COLO829 (cell line): ENCODE measurements around the gene MAP3K5.

Experiments
- DNase-seq: peaks from one replicate; pipeline ENCODE4 v3.0.0; 2012; ENCODE audit warnings: low spot score

Gene MAP3K5

DNA sequence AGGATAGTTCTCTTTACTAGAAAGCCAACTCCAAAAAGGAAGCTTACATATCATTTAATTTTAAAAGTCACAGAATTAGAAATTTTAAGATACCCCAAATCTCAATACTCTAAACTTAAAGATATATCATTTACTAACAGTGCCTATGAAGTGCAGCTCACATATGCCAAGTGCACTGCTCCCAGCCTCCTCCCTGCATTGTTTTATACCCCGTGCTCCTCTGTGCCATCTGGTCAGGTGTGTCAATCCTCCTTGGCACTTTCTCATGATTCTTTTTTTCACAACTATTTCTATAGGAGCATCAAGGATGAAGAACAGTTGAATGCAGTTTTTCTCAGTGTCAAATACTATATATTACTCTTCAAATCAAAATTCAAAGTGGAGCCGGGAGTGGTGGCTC, 250.9 kb downstream of the MAP3K5 start:
- no peak for DNase-seq

DNA sequence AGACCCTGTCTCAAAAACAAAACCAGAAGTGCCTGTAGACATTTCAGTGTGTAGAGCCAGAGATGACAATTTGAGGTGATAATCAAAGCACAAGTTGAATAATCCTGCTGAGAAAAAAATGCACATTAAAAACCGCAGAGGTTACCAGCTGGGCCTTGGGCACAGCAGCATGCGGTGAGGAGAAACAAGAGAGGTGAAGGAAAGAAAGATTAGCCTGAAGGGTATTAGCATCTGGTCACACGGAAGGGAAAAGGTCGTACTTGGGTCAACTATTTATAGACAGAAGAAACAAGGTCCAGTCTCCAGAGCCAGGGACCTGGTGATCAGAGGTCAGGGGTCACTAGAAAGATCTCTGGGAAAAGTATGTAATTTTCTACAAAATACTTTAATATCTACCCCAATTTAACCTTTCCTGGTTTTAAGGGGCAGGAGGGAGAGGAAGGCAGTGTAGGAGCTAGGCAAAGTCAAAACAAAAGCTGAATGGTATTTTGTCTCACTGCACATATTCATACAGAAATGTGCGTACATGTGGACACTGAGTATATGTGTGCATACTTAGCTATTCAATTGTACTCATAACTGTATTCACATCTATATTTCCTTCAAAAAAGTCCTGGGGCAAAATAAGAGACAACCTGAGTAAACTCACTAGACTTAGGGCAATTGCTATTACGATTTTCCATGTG, 252.2 kb downstream of the MAP3K5 start:
- no peak for DNase-seq

DNA sequence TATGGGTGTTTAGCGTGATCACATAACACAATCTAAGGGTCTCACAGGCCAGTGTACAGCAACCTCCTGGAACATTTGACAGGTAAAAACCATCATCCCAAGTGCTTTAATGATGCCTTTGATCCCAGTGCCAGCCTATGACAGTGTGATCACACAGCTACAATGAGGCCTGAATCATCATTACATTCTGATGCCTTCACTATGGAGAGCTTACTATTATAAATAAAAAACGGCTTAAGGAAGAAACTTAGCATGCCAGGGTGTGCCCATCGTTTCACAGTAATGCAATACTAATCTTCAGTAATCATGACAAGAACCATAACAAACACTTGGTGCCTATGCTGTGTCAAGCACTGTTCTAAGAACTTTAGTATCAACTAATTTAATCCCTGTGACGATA, 253.4 kb downstream of the MAP3K5 start:
- DNase-seq, result no peak

DNA sequence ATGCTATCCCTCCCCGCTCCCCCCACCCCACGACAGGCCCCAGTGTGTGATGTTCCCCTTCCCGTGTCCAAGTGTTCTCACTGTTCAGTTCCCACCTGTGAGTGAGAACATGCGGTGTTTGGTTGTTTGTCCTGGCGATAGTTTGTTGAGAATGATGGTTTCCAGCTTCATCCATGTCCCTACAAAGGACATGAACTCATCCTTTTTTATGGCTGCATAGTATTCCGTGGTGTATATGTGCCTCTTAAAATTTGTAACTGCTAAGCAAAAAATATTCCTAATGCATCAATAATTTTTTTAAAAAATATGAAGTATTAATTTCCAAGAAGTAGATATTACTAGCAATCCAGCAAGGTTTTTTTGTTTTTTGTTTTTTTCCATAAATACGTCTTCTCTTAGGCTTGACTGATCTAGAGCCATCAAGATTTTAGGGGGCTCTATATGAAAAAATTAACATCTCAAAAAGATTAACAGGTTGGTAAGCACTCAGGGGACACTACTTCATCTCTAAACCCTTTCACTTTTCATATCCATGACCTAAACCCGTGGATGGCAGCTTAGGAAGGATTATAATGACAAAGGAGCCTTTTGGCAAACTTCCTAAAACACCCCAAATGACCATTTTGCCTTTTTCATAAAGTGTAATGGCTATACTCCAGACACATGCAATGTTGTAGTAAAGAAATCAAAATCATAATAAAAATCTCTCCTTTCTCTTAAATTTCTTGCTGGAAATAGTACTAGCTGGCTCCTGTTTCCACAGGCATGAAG, 256.2 kb downstream of the MAP3K5 start:
- DNase-seq, result no peak

- no peak for DNase-seq
These were observed 257.1 kb downstream of the MAP3K5 start for GRCh38 chr6:136535017-136535765.

- no peak for DNase-seq
These were observed 258.0 kb downstream of the MAP3K5 start for GRCh38 chr6:136534268-136534667.

GRCh38 chr6:136533487-136533886, 258.8 kb downstream of the MAP3K5 start:
- no peak for DNase-seq

- DNase-seq, result no peak
These were observed 260.2 kb downstream of the MAP3K5 start for GRCh38 chr6:136532030-136532429.

DNA sequence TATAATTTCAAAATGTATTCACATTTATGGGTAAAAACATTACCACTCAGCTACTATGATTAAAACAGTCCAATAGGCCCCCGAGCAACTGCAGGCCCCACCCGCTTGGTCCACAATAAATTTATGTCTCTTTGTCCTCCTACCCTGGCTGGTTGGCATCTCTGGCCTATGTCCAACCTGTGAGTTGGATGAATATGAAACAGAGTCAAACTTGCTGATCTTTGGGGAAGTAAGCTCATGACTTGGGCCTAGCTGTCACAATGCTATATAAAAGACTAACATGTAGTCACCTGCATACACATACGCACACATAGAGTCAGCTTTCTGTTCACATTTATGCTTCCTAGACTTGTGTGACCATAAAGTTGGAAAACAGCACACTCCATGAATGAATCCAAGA, 262.6 kb downstream of the MAP3K5 start:
- DNase-seq, result no peak

- DNase-seq, result no peak
These were observed 263.8 kb downstream of the MAP3K5 start for GRCh38 chr6:136528477-136528876.

- no peak for DNase-seq
These were observed 264.4 kb downstream of the MAP3K5 start for GRCh38 chr6:136527831-136528230.

DNA sequence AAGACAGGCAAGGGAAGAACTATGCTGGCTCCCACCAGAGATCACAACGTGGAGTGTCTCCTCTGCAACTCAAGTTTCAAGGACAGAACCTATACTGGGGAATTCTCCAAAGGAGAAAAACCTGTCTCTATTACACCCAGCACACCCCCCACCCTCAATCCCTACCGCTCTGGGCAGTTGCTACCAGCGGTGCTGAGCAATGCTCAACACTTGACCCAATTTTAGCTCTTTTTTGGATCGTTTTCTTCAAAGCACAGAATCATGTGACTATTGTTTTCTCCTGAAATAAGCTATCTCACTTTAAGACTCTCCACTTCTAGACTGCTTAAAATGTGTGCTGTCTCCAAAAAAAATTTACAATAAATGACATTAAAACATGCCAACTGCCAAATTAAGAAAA, 265.3 kb downstream of the MAP3K5 start:
- no peak for DNase-seq

DNA sequence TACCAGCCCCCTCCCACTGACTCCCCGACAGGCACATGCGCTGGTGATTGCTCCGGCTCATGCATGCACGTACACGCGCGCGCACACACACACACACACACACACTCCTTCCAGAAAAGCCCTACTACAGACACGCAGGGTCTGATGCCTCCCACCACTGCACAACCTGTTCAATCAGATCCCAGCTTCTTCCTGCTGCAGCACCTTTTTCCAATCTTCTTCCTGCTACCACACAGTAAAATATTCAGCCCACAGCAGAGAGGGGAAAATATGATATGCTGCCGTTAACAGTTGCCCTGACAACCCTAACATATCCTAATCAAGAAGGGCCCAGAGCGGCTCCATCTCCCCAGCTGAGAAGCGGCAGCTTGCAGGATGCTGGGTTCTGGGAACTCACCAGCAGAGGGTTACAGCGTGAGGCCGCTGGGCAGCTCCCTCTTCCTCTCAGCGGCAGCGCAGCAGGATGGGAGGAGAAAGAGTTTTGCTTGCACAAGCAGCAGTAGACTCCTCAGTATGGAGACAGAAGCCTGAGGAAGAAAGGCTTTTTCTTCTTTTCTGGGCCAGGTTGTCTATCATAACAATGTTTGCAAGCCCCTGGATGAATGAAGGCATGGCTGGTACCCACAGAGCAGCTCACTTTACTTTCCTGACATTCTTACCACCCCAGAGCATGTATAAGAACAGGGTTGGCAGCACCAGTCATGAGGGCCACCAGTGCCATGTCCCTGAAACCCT, 265.9 kb downstream of the MAP3K5 start:
- DNase-seq, result no peak

- DNase-seq, result no peak
These were observed 266.6 kb downstream of the MAP3K5 start for GRCh38 chr6:136525586-136526195.

DNA sequence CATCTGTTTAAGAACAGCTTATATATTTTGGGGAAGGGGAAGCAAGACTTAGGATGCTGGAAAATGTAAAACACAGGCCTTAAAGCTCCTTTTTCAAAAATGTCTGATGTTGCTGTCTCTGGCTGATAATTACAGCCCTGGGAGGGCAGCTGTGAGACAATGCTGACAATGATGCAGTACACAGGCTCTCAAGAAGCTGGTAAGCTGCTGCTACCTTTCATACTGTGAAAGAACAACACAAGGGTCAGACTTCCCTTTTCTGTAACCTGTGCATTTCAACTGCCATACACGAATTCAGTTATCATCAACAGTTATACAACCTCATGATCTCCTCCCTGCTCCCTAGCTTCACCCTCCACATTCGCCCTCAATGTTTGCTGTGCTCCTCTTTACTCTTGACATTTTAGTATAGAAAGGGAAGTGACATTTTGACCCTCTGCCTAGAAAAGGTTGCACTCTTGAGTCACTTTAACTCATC, 267.3 kb downstream of the MAP3K5 start:
- DNase-seq, result no peak

- DNase-seq, result no peak
These were observed 267.8 kb downstream of the MAP3K5 start for GRCh38 chr6:136524339-136524935.

- DNase-seq, result no peak
These were observed 269.1 kb downstream of the MAP3K5 start for GRCh38 chr6:136523196-136523595.

DNA sequence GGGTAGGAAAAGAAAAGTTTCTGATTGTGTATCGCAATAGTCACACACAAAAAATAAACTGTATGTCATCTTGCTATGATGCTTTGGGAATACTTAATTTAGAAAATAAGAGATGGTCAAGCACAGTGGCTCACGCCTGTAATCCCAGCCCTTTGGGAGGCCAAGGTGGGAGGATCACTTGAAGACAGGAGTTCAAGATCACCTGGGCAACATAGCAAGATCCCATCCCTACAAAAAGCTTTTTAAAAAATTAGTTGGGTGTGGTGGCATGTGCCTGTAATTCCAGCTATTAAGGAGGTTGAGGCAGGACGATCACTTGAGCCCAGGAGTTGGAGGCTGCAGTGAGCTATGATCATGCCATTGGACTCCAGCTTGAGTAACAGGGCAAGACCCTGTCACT, 269.6 kb downstream of the MAP3K5 start:
- no peak for DNase-seq

DNA sequence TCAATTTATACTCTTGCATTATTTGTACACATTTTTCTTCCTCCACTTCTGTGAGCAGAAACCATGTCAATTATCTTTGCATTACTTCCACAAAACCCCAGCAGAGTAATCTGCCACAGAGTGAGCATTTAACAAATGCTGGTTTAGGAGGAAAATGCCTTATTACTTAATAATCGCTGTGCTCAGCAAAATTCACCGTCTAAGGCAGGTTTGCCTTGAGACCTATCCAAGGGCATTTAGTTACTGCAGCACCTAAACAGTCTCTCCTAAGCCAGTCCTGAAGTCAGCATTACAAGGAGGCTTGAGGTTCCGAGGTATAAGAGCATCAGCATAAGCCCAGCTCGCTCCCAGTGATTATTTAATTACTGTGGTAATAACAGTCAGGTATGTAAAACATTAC, 270.4 kb downstream of the MAP3K5 start:
- DNase-seq, result no peak

DNA sequence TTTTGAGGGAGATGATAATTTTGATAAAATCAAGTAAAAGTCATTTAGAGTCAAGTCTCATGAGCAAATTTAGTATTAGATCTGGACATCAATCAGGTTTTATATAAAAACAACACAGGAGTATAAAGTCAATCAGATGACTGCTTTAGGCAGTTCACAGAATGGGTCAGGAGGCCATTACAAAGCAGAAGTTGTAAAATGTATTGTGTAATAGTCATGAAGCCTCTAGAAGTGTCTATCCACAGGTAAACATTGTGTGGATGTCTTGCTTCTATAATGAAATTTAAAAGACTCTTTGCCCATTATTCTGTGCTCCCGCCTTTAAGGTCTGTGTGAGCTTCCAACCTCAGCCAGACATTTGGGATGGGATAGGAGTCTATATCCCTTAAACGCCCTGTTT, 270.9 kb downstream of the MAP3K5 start:
- no peak for DNase-seq

DNA sequence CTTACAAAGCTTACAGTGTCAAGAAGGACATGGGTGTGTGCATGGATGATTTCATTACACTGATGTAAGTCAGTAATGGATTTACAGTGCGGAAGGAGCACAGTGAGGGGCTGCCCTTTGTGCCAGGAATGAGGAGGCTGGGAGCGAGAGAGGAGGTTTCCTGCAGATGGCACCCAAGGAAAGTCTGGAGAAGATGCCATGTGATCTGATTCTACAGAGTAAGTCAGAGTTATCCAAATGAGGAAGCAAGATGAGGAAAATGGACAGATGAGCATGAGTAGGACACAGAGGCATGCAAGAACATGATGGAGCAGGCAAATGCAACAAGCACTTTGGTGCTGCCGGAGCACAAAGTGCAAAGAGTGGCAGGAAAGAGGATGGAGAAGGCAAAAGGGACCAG, 271.8 kb downstream of the MAP3K5 start:
- DNase-seq, result no peak
